Caco-2 (cell line): ENCODE measurements around the gene PEX14. TPM values are rescaled to one million over a fixed set of nuclear protein-coding genes. Genes with fewer than 3 reads are reported as not detected.

Experiments used
- BruUV-seq: library from RNA; stranded (reverse); fragments of 400-500 nt; replicated peaks from 2 replicates; lab custom pipeline; 2021; lab: Mats Ljungman, UMichigan
- CTCF ChIA-PET: fragments of 300-600 bp; sonication (Branson Sonifier 250); formaldehyde crosslinking; loops from one replicate; lab custom pipeline; 2022; ENCODE audit warnings: antibody characterized with exemption; lab: Charles Lee
- POLR2A ChIA-PET: fragments of 300-600 bp; sonication (Branson Sonifier 250); formaldehyde crosslinking; loops from one replicate; lab custom pipeline; 2022; ENCODE audit warnings: antibody characterized with exemption; lab: Charles Lee
- DNase-seq, 2 experiments: peaks; one replicate each; pipeline versions ENCODE4 v3.0.0 to v3.0.0-alpha.2; 2020 to 2022
- H3K27me3 ChIP-seq: replicated peaks from 2 replicates; pipeline ENCODE4 v1.6.0; 2011; ENCODE audit warnings: low read length; ENCODE audit not compliant: control insufficient read depth, insufficient read depth
- H3K36me3 ChIP-seq: 2 replicates; pipeline ENCODE4 v1.5.1; 2011; ENCODE audit warnings: low read length; ENCODE audit not compliant: control insufficient read depth, insufficient read depth
- H3K4me1 ChIP-seq: fragments of 250-450 bp; sonication (Bioruptor Pico); 2 replicates; pipeline ENCODE4 v1.5.1; 2020; ENCODE audit warnings: mild to moderate bottlenecking
- H3K4me3 ChIP-seq: 2 replicates; pipeline ENCODE4 v1.5.1; 2011; ENCODE audit warnings: low read depth, mild to moderate bottlenecking, control low read depth, low read length
- H3K9me3 ChIP-seq: fragments of 250-450 bp; sonication (Bioruptor Pico); 2 replicates; pipeline ENCODE4 v1.5.1; 2020; ENCODE audit warnings: mild to moderate bottlenecking, moderate library complexity
- H3K27ac Mint-ChIP-seq: one replicate; pipeline ENCODE4 v1.8.0; 2022; ENCODE audit warnings: mixed read lengths; ENCODE audit not compliant: unreplicated experiment
- H3K27me3 Mint-ChIP-seq: one replicate; pipeline ENCODE4 v1.8.0; 2022; ENCODE audit warnings: mixed read lengths; ENCODE audit not compliant: insufficient read depth, unreplicated experiment
- H3K36me3 Mint-ChIP-seq: one replicate; pipeline ENCODE4 v1.8.0; 2022; ENCODE audit warnings: mild to moderate bottlenecking, mixed read lengths; ENCODE audit not compliant: insufficient read depth, unreplicated experiment
- H3K4me1 Mint-ChIP-seq: one replicate; pipeline ENCODE4 v1.8.0; 2022; ENCODE audit warnings: low read depth, mixed read lengths; ENCODE audit not compliant: unreplicated experiment
- H3K4me3 Mint-ChIP-seq: one replicate; pipeline ENCODE4 v1.8.0; 2022; ENCODE audit warnings: mild to moderate bottlenecking, moderate library complexity, mixed read lengths; ENCODE audit not compliant: unreplicated experiment
- H3K9me3 Mint-ChIP-seq: one replicate; pipeline ENCODE4 v1.8.0; 2022; ENCODE audit warnings: mixed read lengths; ENCODE audit not compliant: unreplicated experiment
- CTCF ChIP-seq, 2 experiments: fragments of 200-600 bp in 1 of 2; IDR thresholded peaks; 1 replicate in 1 of 2; 2 replicates in 1 of 2; pipeline versions ENCODE4 v1.5.1 to v1.8.0; 2011 to 2022; ENCODE audit warnings: antibody characterized with exemption in 1 of 2, control low read depth in 1 of 2, inconsistent platforms in 1 of 2, low read depth in 1 of 2, low read length in 1 of 2, mild to moderate bottlenecking in 1 of 2, moderate library complexity in 1 of 2; ENCODE audit not compliant: insufficient read depth in 1 of 2, severe bottlenecking in 1 of 2, unreplicated experiment in 1 of 2
- intact Hi-C: fragments of 100-400 bp; cut with micrococcal nuclease; formaldehyde crosslinking; loops from one replicate; pipeline ENCODE4 v1.10.0; 2022; ENCODE audit not compliant: unreplicated experiment
- total RNA-seq: library from RNA; stranded (reverse); gene quantifications from 2 replicates; pipeline ENCODE4 v1.2.3, GENCODE V29; 2022

PEX14 gene
- total RNA-seq, 1 experiment from 2014 or later: 22.2 TPM

DNA sequence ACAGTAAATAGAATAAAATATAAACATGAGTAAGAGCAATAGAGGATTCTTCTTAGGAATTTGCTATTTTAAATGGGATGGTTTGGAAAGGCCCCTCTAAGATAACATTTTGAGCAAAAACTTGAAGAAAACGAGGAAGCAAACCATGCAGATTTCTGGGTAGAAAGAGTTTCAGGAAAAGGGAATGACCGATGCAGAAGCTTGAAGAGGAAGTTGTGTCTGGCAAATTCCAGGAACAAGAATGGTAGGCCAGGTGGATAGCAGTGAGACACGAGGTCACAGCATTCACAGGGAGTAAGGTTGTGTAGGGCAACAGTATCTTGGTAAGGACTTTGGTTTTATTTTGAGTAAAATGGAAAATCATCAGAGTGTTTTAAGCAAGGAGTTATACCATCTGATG lies 108.9 kb downstream of the PEX14 start:
- H3K36me3 ChIP-seq: no peaks in the 10 kb centered on the region
- H3K4me1 ChIP-seq: no peaks in the 10 kb centered on the region
- H3K9me3 ChIP-seq: peaks cover 4% of the 10 kb centered on the region; the same call in 1 of the 2 replicates
- no peak overlapping the region for H3K4me3 ChIP-seq
- H3K27ac Mint-ChIP-seq: no peak overlapping the region
- peaks cover 25% of the 10 kb centered on the region for H3K9me3 Mint-ChIP-seq
- H3K27me3 Mint-ChIP-seq: no peaks in the 10 kb centered on the region
- intact Hi-C loops: no loop called here
- no peaks in the 10 kb centered on the region for H3K27me3 ChIP-seq
- no peak for DNase-seq
- TF ChIP-seq CTCF (IDR thresholded peaks at IDR 0.05; ENCODE audit: insufficient read depth in 1 of 2, low read depth in 1 of 2, low read length in 1 of 2, severe bottlenecking in 1 of 2, unreplicated experiment in 1 of 2): no peak
- H3K36me3 Mint-ChIP-seq: peaks cover 15% of the 10 kb centered on the region
- ChIA-PET POLR2A (no interaction called here), CTCF (no interaction called here)
- no peak overlapping the region for H3K4me3 Mint-ChIP-seq
- peaks cover 6% of the 10 kb centered on the region for H3K4me1 Mint-ChIP-seq
- BruUV-seq: no TSS peak

DNA sequence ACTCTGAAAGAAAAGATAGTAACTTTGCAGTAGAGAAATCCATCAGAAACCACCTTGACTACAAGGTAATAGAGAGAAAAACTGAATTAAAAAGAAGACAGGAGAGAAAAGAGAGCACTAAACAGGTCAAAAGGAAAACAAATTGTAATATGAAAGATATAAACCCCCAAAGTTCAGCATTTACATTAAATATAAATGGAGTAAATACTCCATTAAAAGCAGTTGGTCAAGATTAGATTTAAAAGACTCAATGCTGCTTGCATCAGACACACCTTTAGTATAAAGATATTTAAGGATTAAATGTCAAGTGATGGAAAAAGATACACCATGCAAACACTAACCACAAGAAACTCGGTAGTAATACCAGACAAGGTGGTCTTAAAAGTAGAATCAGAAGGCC lies 110.5 kb downstream of the PEX14 start:
- no peak overlapping the region for H3K27ac Mint-ChIP-seq
- POLR2A ChIA-PET: no interaction called here
- H3K4me3 ChIP-seq: no peak overlapping the region

GRCh38 chr1:10586125-10586524 lies 111.4 kb downstream of the PEX14 start:
- POLR2A ChIA-PET: no interaction called here
- H3K36me3 ChIP-seq: no peaks in the 10 kb centered on the region
- H3K27ac Mint-ChIP-seq: no peak overlapping the region
- no peak for TF ChIP-seq CTCF (IDR thresholded peaks at IDR 0.05; ENCODE audit: insufficient read depth in 1 of 2, low read depth in 1 of 2, low read length in 1 of 2, severe bottlenecking in 1 of 2, unreplicated experiment in 1 of 2)
- CTCF ChIA-PET: no interaction called here
- H3K4me1 ChIP-seq: no peaks in the 10 kb centered on the region
- no peak overlapping the region for H3K4me3 ChIP-seq
- no peak overlapping the region for H3K4me3 Mint-ChIP-seq
- no TSS peak for BruUV-seq
- H3K9me3 ChIP-seq: peaks cover 4% of the 10 kb centered on the region; the same call in 1 of the 2 replicates
- no peaks in the 10 kb centered on the region for H3K4me1 Mint-ChIP-seq
- H3K36me3 Mint-ChIP-seq: peaks cover 15% of the 10 kb centered on the region
- peaks cover 25% of the 10 kb centered on the region for H3K9me3 Mint-ChIP-seq
- no peak for DNase-seq
- no peaks in the 10 kb centered on the region for H3K27me3 ChIP-seq
- intact Hi-C loops: no loop called here
- H3K27me3 Mint-ChIP-seq: no peaks in the 10 kb centered on the region

More for the DNA sequence above, 110.5 kb downstream of the PEX14 start:
- CTCF ChIA-PET: no interaction called here
- H3K27me3 ChIP-seq: no peaks in the 10 kb centered on the region
- no peaks in the 10 kb centered on the region for H3K4me1 Mint-ChIP-seq
- H3K36me3 Mint-ChIP-seq: peaks cover 15% of the 10 kb centered on the region
- peaks cover 4% of the 10 kb centered on the region; the same call in 1 of the 2 replicates for H3K9me3 ChIP-seq
- intact Hi-C loops: no loop called here
- no TSS peak for BruUV-seq
- H3K4me1 ChIP-seq: no peaks in the 10 kb centered on the region
- no peak for TF ChIP-seq CTCF (IDR thresholded peaks at IDR 0.05; ENCODE audit: insufficient read depth in 1 of 2, low read depth in 1 of 2, low read length in 1 of 2, severe bottlenecking in 1 of 2, unreplicated experiment in 1 of 2)
- no peak for DNase-seq
- no peaks in the 10 kb centered on the region for H3K36me3 ChIP-seq
- H3K9me3 Mint-ChIP-seq: peaks cover 25% of the 10 kb centered on the region
- H3K4me3 Mint-ChIP-seq: no peak overlapping the region
- no peaks in the 10 kb centered on the region for H3K27me3 Mint-ChIP-seq
